K562 (cell line): ENCODE measurements around the gene MYO5C. TPM values are rescaled to one million over a fixed set of nuclear protein-coding genes. Genes with fewer than 3 reads are reported as not detected.
A peak's percentile ranks its signal among the peaks of the same experiment; 100 is the strongest.

Source experiments
- ATAC-seq: fragments of 200-7000 bp; cut with Tn5 transposase; 3 replicates; pipeline ENCODE4 v1.9.1; 2020; ENCODE audit warnings: moderate library complexity
- BruUV-seq: library from RNA; stranded (reverse); fragments of 400-500 nt; replicated peaks from 2 replicates; lab custom pipeline; 2021; lab: Mats Ljungman, UMichigan
- CTCF ChIA-PET: fragments of 300-600 bp; formaldehyde crosslinking; extraction: SDS; loops from one replicate; lab custom pipeline; 2021; ENCODE audit warnings: low intra/inter-chr PET ratio; lab: Yijun Ruan, JAX
- POLR2A ChIA-PET: fragments of 300-600, 350-650 bp; sonication (Branson Sonifier 250); formaldehyde crosslinking; extraction: SDS; loops from one replicate; lab custom pipeline; 2021; ENCODE audit warnings: antibody characterized with exemption, inconsistent platforms; lab: Yijun Ruan, JAX
- DNase-seq, 4 experiments: peaks; one replicate each; pipeline versions ENCODE4 v3.0.0 to v3.0.0-alpha.2; 2011 to 2018; ENCODE audit warnings: low spot score in 3 of 4, mixed read lengths in 3 of 4; ENCODE audit errors: extremely low read depth in 1 of 4
- FAIRE-seq: peaks from 2 replicates; lab custom pipeline; 2011; peaks lifted over from hg19 to GRCh38; lab: Jason Lieb, UNC
- H2AFZ ChIP-seq: 2 replicates; pipeline ENCODE4 v1.6.0; 2011; ENCODE audit warnings: low read depth, low read length, control low read depth, inconsistent platforms
- H3K27ac ChIP-seq: fragments of 200-600 bp; 3 replicates; pipeline ENCODE4 v1.8.0; 2011; ENCODE audit warnings: low read depth, mild to moderate bottlenecking, control low read depth, inconsistent platforms, low read length, moderate library complexity, mixed read lengths; ENCODE audit errors: extremely low read depth
- H3K27me3 ChIP-seq, 2 experiments: fragments of 300-600 bp in 1 of 2; 2 replicates in 1 of 2; 3 replicates in 1 of 2; pipeline versions ENCODE4 v1.6.0 to v1.8.0; 2011; ENCODE audit warnings: inconsistent platforms in 2 of 2, low read length in 2 of 2, mild to moderate bottlenecking in 1 of 2, mixed read lengths in 1 of 2, moderate library complexity in 1 of 2; ENCODE audit not compliant: control insufficient read depth in 2 of 2, insufficient read depth in 2 of 2
- H3K36me3 ChIP-seq: fragments of 300-600 bp; 3 replicates; pipeline ENCODE4 v1.8.0; 2011; ENCODE audit warnings: mild to moderate bottlenecking, low read length, inconsistent platforms; ENCODE audit not compliant: control insufficient read depth, insufficient read depth
- H3K4me1 ChIP-seq, 2 experiments: fragments of 200-600 bp in 1 of 2; replicated peaks in 1 of 2; 2 replicates in 1 of 2; 3 replicates in 1 of 2; pipeline versions ENCODE4 v1.5.1 to v1.8.0; 2011; ENCODE audit warnings: inconsistent platforms in 2 of 2, low read length in 2 of 2, mild to moderate bottlenecking in 1 of 2, mixed read lengths in 1 of 2, moderate library complexity in 1 of 2; ENCODE audit not compliant: control insufficient read depth in 2 of 2, insufficient read depth in 2 of 2
- H3K4me2 ChIP-seq: 2 replicates; pipeline ENCODE4 v1.6.1; 2011; ENCODE audit warnings: low read length, control low read depth, inconsistent platforms, mixed read lengths; ENCODE audit not compliant: insufficient read depth
- H3K4me3 ChIP-seq: fragments of 200-600 bp; sonication (generic), shearing (Covaris generic); 2 replicates; pipeline ENCODE4 v1.5.1; 2016; ENCODE audit warnings: control low read depth, inconsistent platforms
- H3K79me2 ChIP-seq: fragments of 200-600 bp; 3 replicates; pipeline ENCODE4 v1.8.0; 2011; ENCODE audit warnings: low read length, inconsistent platforms; ENCODE audit not compliant: control insufficient read depth, insufficient read depth
- H3K9ac ChIP-seq, 2 experiments: 2 replicates each; pipeline versions ENCODE4 v1.6.0 to v1.6.1; 2011; ENCODE audit warnings: low read depth in 2 of 2, low read length in 2 of 2, control low read depth in 1 of 2, inconsistent platforms in 1 of 2, mild to moderate bottlenecking in 1 of 2, mixed read lengths in 1 of 2; ENCODE audit not compliant: insufficient read depth in 1 of 2
- H3K9me1 ChIP-seq: one replicate; pipeline ENCODE4 v1.6.0; 2011; ENCODE audit warnings: inconsistent platforms, mild to moderate bottlenecking, low read length, moderate library complexity; ENCODE audit not compliant: control insufficient read depth, insufficient read depth
- H3K9me3 ChIP-seq: replicated peaks from 2 replicates; pipeline ENCODE4 v1.5.1; 2011; ENCODE audit warnings: low read depth, low read length, inconsistent platforms; ENCODE audit not compliant: control insufficient read depth, insufficient read depth
- H4K20me1 ChIP-seq: replicated peaks from 2 replicates; pipeline ENCODE4 v1.6.1; 2011; ENCODE audit warnings: low read length, inconsistent platforms, mixed read lengths; ENCODE audit not compliant: control insufficient read depth, insufficient read depth
- CREBBP ChIP-seq: IDR thresholded peaks from one replicate; pipeline ENCODE4 v1.6.1; 2012; ENCODE audit warnings: low read depth, mild to moderate bottlenecking, control low read depth, inconsistent platforms, low read length
- POLR2A ChIP-seq: fragments of 450-650 bp; conservative IDR thresholded peaks from 2 replicates; pipeline ENCODE4 v1.6.1; 2016
- SREBF1 ChIP-seq: fragments of 150-350 bp; IDR thresholded peaks from 2 replicates; pipeline ENCODE4 v1.6.1; 2014; ENCODE audit warnings: antibody characterized with exemption, low read depth, low read length, borderline replicate concordance
- ZNF445 ChIP-seq: fragments of 250-450 bp; sonication (Bioruptor Pico); IDR thresholded peaks from 2 replicates; pipeline ENCODE4 v1.4.0; 2020; ENCODE audit warnings: low read depth, mild to moderate bottlenecking, moderate library complexity
- WGBS: fragments of 100-300 bp; shearing (Covaris generic); methylation state at CpG from one replicate; pipeline ENCODE4 v1.1.6; 2016; ENCODE audit warnings: low coverage, mixed read lengths; ENCODE audit not compliant: insufficient coverage; ENCODE audit errors: missing lambda C conversion rate; 5-methylcytosine and 5-hydroxymethylcytosine counted together
- in situ Hi-C: fragments of 300-500 bp; cut with MboI; formaldehyde crosslinking; loops from 4 replicates; pipeline ENCODE4 v1.15.0; 2018; ENCODE audit warnings: inconsistent platforms, mixed read lengths
- intact Hi-C: fragments of 100-400 bp; cut with micrococcal nuclease; formaldehyde crosslinking; loops from 2 replicates; pipeline ENCODE4 v1.14.2; 2022
- polyA plus RNA-seq, 8 experiments: library from polyadenylated mRNA; depleted of rRNA in 4 of 8; stranded (reverse) in 5 of 8; unstranded in 3 of 8; fragments of >200 nt; fragmentation: Nextera tagmentation in 2 of 8; fragmentation: Illumina TruSeq in 1 of 8; extraction: Ambion mirVana in 2 of 8; extraction: Trizol in 1 of 8; gene quantifications; 2 replicates each; pipeline versions ENCODE4 v1.2.1 to v1.2.3, GENCODE V29; 2011 to 2014; ENCODE audit warnings: inconsistent platforms in 1 of 8, missing spikeins in 1 of 8
- total RNA-seq, 7 experiments: library from RNA; depleted of rRNA in 6 of 7; stranded (reverse); fragments of >200 nt in 6 of 7; fragmentation: Illumina TruSeq in 2 of 7; extraction: Trizol in 2 of 7; gene quantifications; 2 replicates each; pipeline versions ENCODE4 v1.2.1 to v1.2.3, GENCODE V29; 2011 to 2021; ENCODE audit warnings: low replicate concordance in 1 of 7
- TF ChIP-seq, protein P1 (sequence below): fragments of 450-650 bp; IDR thresholded peaks from 2 replicates; pipeline ENCODE4 v1.6.1; 2017; ENCODE audit warnings: antibody characterized with exemption
- TF ChIP-seq, protein P2 (sequence below): sonication (generic); formaldehyde crosslinking; IDR thresholded peaks from 2 replicates; pipeline ENCODE4 v1.5.0; 2020; ENCODE audit warnings: missing genetic modification reagents

Gene MYO5C
- total and polyA plus RNA-seq, 9 of the 15 experiments (the other 6 are each of a cell fraction or from before 2014, with no cell fraction given), result 0.01 to 0.24 TPM; not detected in 7

DNA sequence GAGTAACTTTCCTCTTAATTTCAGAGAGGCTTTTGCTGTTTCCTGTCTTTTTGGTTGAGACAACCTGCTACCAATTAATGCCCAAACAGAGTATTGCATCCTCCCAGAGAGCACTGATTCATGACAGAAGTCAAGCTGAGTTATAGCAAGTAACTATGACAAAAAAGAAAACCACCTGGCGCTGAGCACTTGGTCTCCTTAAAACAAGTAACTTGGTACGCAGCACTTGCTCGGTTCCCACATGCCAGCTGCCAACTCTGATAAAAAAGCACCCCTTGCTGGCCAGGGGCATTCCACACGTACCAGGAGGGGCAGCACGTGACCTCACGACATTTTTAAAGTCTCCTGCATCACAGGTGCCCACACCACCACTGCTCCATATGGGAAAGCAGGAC, 13.5 kb upstream of the MYO5C start:
- Histone ChIP-seq H3K4me3 (no peak overlapping the region), H3K4me2 (no peak overlapping the region), H3K9ac (no peak overlapping the region), H3K79me2 (no peaks in the 10 kb centered on the region), H3K9me1 (no peaks in the 10 kb centered on the region), H4K20me1 (no peaks in the 10 kb centered on the region), H3K27me3 (peaks cover 3 to 23% of the 10 kb centered on the region in 2 experiments; a peak in 4 of 5 replicates), H3K9me3 (no peaks in the 10 kb centered on the region), H3K36me3 (no peaks in the 10 kb centered on the region), H3K27ac (no peak overlapping the region), H3K4me1 (no peaks in the 10 kb centered on the region), H2AFZ (no peak overlapping the region)
- TF ChIP-seq SREBF1 (no peak), POLR2A (no peak), ZNF445 (CRISPR knock-in tag) (no peak), CREBBP (no peak)
- TF ChIP-seq, protein P1, sequence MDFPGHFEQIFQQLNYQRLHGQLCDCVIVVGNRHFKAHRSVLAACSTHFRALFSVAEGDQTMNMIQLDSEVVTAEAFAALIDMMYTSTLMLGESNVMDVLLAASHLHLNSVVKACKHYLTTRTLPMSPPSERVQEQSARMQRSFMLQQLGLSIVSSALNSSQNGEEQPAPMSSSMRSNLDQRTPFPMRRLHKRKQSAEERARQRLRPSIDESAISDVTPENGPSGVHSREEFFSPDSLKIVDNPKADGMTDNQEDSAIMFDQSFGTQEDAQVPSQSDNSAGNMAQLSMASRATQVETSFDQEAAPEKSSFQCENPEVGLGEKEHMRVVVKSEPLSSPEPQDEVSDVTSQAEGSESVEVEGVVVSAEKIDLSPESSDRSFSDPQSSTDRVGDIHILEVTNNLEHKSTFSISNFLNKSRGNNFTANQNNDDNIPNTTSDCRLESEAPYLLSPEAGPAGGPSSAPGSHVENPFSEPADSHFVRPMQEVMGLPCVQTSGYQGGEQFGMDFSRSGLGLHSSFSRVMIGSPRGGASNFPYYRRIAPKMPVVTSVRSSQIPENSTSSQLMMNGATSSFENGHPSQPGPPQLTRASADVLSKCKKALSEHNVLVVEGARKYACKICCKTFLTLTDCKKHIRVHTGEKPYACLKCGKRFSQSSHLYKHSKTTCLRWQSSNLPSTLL, result no peak
- TF ChIP-seq, protein P2, sequence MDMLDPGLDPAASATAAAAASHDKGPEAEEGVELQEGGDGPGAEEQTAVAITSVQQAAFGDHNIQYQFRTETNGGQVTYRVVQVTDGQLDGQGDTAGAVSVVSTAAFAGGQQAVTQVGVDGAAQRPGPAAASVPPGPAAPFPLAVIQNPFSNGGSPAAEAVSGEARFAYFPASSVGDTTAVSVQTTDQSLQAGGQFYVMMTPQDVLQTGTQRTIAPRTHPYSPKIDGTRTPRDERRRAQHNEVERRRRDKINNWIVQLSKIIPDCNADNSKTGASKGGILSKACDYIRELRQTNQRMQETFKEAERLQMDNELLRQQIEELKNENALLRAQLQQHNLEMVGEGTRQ (CRISPR knock-in tag), result 0 out of 2 replicates have a peak, but pooled peaks have one; percentile 6
- ChIA-PET POLR2A (no interaction called here), CTCF (no interaction called here)
- intact Hi-C loops (no loop called here), in situ Hi-C loops (no loop called here)
- BruUV-seq, result no TSS peak
- WGBS, result 2% methylated on average over 6 of the region's 6 CpGs
- no peak for DNase-seq
- no peak for FAIRE-seq
- no peak for ATAC-seq
